ENCODE measurements around the gene BCAS1. TPM values are rescaled to one million over a fixed set of nuclear protein-coding genes. Genes with fewer than 3 reads are reported as not detected.
"Not testable (repeated sequence)": the region's sequence is repeated elsewhere in the genome, so short reads cannot be mapped to it uniquely, and the experiment has no call there.

The BCAS1 gene
- total RNA-seq, 1 donor from 2014 or later: not detected

DNA sequence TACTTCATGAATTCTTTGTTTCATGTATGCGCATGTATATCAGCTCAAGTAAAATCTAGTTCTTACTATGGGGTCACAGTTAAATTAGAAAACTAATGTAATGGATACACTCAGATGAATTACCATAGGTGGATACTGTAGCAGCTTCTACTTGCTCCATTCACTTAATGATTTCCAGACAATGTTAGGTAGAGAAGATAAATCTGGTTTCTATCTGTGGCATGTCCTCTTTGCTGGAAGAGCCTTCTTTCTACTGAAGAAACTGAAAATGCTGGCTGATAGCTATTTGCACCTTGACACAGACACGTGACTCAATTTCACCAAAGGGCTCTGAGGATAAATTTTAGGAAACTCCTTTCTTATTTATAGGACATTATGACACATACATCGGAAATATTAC is 49.5 kb downstream of the BCAS1 start:
- DNase-seq (ENCODE audit: low read depth in 2 of 2): no peak

GRCh38 chr20:54020348-54020747 is 50.0 kb downstream of the BCAS1 start:
- DNase-seq (ENCODE audit: low read depth in 2 of 2): no peak

GRCh38 chr20:54019585-54019984 is 50.8 kb downstream of the BCAS1 start:
- no peak for DNase-seq (ENCODE audit: low read depth in 2 of 2)

DNA sequence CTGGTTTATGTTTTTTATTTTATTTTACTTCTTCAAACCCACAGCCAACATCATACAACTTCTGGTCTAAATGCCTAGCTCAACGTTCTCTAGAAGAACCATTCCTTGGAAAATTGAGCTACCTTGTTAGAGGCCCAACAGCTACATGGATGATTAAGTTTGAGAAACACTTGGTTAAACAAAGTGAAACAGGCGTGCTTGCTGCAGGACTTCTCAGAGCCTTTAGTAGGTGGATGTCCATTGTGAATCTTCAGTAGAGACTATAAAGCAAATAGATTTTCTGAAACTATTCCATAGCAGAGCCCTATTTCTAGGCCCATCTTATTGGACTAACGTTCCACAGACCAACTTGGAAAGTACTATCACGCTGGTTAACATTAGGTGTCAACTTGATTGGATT is 51.3 kb downstream of the BCAS1 start:
- DNase-seq (ENCODE audit: low read depth in 2 of 2): no peak

DNA sequence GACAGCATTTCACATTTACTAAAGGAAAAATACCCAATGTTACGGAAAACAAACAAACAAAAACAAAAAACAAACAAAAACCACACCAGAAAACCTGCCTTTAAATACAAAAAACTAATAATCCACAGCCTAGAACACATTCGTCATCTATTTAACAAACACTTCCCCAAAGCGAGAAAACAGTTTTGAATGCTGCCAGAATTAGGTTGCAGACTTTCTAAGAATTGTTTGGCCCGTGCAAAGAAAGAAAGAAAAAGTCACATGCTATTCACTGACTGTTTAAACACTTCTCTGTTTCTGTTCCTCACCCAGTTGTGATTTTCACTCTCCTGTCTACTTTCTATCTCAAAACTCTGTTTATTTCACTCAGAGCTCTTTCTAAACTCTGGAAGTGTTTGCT is 52.5 kb downstream of the BCAS1 start:
- no peak for DNase-seq (ENCODE audit: low read depth in 2 of 2)

DNA sequence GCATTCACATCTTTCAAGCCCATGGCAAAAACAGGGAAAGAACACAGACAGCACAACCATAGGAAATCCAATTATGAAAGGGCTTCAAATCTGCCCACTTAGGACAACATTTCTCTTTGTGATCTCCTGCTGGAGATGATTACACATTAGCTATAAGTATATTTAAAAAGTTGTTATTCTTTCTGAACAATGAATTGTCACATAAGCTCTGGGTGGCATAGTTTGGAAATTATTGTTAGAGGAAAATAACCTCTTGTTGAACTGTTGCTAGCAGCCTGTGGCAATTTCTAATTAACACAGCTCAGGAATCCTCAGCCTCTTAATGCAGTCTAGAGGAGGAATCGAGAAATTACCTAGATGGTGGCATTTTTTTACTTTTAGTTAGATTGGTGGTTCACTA is 54.9 kb downstream of the BCAS1 start:
- no peak for DNase-seq (ENCODE audit: low read depth in 2 of 2)

GRCh38 chr20:54014293-54014926 is 56.0 kb downstream of the BCAS1 start:
- no peak for DNase-seq (ENCODE audit: low read depth in 2 of 2)

GRCh38 chr20:54013471-54013870 is 56.9 kb downstream of the BCAS1 start:
- DNase-seq (ENCODE audit: low read depth in 2 of 2): no peak

DNA sequence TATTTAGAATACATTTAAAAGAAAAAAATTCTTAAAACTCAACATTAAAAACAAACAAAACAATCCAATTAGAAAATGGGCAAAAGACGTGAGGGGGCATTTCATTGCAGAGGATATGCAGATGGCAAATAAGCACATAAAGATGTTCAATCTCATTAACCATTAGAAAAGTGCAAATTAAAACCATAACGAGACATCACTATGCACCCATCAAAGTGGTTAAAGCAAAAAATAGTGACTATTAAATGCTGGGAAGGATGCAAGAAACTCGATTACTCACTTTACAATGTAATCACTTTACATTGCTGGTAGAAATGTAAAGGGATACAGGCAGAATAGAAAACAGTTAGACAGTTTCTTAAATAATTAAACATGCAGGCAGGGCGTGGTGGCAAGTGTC is 59.0 kb downstream of the BCAS1 start:
- no peak for DNase-seq (ENCODE audit: low read depth in 2 of 2)

DNA sequence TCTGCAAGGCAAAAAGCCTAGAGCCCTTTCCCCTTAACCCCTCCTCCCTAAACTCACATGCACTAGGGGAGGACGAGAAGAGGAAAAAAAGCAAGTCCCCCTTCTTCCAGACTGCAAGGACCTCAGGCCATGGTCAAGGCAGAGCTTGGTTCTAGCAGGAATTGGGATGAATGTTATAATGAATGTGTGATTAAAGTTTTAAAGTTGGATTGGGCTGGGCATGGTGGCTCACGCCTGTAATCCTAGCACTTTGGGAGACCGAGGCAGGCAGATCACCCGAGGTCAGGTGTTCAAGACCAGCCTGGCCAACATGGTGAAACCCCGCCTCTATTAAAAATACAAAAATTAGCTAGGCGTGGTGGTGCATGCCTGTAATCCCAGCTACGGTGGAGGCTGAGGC is 64.2 kb downstream of the BCAS1 start:
- DNase-seq (ENCODE audit: low read depth in 2 of 2): not testable (repeated sequence)

DNA sequence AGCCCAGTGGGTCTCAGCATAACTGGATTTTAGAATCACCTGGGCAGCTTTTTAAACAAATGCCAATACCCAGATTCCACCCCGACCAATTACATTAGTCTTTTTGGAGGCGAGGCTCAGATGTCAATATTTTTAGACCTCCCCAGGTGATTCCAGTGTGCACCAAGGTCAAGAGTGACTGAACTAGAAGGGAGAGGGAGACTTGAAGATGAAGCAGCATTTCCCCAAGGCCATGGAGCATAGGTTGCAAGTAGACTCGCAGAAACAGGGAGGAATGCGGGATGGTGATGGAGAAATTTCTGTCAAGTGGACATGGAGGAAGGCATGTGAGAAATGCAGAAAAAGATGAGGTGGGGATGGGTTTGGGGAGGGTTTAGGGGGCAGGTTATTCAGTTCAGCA is 64.9 kb downstream of the BCAS1 start:
- no peak for DNase-seq (ENCODE audit: low read depth in 2 of 2)

DNA sequence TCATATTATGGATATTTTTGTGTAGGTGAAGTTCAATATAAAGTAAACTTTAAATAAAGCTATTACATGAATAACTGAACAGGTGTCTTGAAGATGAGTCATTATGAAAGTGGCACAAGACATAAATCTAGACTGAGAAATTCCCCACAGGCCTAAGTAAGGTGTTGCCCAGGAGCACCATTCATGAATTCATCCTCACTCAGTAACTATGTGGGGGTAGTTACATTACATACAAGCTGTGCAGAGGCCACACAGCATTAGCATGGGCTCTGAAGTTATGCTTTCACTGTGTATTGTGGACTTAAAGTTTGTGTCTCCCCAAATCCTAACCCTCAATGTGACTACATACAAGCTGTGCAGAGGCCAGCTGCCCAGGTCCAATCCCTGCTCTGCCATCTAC is 65.9 kb downstream of the BCAS1 start:
- no peak for DNase-seq (ENCODE audit: low read depth in 2 of 2)

DNA sequence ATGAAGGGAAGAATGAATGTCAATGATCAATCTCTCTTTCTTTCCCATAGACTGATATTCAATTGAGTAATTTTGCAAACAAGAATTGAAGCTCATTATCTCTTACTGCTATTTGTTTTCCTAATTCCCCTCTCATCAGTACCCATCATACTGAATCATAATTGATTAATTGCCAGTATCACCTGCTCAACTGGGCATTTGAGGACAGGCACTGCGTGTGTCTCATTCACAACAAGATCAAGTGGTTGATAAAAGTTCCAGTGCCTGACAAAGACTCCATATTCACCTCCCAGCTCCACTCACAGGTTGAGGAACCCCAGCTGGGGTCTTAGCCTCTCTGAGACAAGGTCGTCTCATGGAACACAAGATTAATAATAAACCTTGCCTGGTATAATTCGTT is 67.7 kb downstream of the BCAS1 start:
- DNase-seq (ENCODE audit: low read depth in 2 of 2): no peak

DNA sequence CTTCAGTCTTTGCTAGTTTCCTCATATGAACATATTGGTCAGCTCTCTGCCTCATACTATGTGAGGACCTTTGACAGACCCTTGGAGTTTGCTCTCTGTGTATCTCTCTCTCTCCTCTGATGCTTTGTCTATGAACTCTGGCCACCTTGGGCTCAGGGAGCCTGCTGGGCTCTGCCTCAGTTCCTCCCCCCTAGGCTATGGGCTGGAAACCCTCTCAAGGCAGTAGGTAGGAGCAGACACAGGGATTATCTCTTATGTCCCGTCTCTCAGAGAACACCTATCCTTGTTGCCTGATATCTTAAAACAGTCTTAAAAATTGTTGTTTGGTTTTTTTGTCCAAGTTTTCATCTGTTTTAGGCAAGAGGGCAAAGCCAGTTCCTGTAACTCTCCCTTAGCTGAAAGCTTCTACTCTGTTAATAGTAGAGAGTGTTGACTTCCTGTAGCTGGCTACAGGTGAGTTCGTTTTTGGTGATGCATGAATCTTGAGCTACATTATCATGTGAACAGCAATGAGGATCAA is 68.3 kb downstream of the BCAS1 start:
- no peak for DNase-seq (ENCODE audit: low read depth in 2 of 2)

DNA sequence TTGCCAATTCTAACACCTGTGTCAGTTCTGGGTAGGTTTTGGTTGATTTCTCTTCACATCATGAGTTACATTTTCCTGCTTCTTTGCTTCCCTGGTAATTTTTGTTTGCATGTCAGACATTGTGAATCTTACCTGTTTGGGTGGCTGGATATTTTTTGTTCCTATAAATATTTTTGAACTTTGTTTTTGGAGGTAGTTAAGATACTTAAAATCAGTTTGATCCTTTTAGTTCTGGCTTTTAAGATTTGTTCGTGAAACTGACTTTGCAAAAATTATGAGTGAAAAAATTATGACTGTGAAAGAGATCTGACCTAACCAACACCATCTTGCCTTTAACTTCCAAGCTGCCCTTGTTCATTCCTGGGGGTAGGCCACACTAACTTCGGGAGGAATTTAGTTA is 69.5 kb downstream of the BCAS1 start:
- DNase-seq (ENCODE audit: low read depth in 2 of 2): no peak

DNA sequence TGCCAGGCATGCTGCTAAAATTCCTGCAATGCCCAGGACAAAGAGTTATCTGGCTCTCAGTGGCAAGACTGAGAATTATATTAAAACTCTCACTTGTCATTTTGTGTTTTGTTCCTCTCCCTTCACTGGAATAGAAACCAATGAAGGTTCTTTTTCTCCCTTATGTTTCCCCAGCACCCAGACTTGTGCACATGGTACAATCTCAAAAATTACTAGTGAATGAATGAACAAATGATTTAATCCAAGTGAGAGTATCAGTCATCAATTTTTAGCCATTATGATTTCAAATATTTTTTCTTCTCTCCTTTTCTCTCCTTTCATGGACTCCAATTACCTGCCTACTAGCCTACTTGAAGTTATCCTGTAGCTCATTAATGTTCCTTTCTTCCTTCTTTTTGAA is 70.1 kb downstream of the BCAS1 start:
- DNase-seq (ENCODE audit: low read depth in 2 of 2): no peak

DNA sequence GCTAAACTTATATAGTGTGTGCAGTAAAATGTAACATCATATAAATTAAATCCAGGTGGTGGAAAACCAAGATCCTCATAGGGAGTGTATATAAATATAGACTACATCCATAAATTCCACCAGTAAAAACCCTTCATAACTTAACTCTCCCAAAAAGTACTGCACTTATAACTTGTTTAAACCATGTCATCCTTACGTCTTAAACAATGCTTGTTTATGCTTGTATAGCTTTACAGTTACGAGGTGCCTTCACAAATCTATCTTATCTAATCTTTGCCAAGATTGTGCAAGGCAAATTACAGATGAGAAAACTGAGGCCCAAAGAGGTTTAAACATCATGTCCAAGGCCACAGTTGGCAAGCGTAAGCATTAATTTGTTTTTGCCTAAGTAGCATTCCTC is 71.3 kb downstream of the BCAS1 start:
- no peak for DNase-seq (ENCODE audit: low read depth in 2 of 2)

- DNase-seq (ENCODE audit: low read depth in 2 of 2): no peak
Measured at GRCh38 chr20:53996584-53997486, 73.6 kb downstream of the BCAS1 start.

DNA sequence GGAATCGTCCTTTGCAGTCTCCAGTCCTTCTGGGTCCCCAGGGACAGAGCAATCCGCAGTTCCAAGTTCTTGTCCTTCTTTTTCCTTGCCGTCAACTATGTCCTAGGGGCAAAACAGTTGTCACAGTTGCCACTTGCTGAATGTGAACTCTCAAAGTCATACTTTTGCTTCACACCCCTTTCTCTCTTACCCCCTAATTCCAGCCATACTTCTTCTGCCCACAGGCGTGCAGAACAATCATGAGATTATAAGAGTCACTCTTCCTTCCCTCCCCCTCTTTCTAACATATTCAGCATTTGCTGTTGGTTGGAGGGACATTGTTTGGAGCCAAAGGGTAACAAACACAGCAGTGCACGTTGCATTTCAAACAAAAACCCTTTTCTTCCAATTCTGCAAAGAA is 74.4 kb downstream of the BCAS1 start:
- no peak for DNase-seq (ENCODE audit: low read depth in 2 of 2)

DNA sequence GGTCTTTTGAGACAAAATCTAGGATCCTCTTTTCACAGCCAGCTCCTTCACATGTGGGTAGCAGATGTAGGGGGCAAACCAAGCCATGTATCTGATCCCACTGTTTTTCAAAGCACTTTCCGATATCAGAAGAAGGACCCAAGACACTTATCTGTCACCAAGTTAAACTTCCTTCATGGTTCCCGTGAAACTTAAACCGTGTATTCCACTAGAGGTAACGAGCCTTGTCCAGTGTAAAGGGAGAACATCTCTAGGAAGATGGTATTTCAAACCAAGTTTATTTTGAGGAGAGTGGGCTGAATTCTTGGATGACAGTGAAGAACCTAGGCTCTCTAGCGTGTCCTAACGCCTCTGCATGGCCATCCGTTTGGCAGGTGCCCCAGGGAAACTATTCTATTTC is 76.3 kb downstream of the BCAS1 start:
- DNase-seq (ENCODE audit: low read depth in 2 of 2): no peak

- DNase-seq (ENCODE audit: low read depth in 2 of 2): no peak
Measured at GRCh38 chr20:53993310-53993709, 77.1 kb downstream of the BCAS1 start.

DNA sequence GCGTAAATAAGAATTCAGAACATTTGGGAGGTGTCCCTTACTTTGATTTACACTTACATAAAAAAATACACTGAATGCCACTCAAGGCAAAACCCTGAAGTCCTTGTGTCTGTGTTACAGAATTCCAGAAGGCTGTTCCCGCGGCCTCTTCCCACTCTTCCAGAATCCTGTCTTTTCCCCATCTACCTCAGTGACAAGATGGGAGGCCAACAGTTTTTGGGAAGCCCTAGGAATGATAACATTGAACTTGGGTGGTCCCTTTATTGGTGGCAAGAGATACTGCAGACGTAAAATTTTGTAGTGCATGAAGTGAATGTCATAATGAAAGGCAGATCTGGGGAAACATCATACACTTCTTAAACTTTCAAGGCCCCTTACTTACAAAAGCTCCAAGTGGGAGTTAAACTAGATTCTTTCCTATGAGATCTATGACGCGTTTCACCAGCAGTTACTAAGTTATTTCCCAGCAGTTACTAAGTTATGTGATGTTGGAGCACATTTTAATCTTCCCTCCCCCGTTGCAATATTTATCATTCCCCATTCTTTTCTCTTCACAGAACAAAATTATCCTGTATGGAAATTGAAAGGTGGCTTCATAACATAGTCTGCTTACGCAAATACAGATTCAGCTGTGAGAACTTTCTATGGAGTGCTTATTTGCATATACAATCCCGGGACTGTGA is 79.5 kb downstream of the BCAS1 start:
- no peak for DNase-seq (ENCODE audit: low read depth in 2 of 2)
